GM13976 (cell line): ENCODE data around the gene TBC1D22A.

ENCODE experiments used
- DNase-seq: peaks from one replicate; pipeline ENCODE4 v3.0.0; 2012; ENCODE audit warnings: low spot score
- in situ Hi-C: fragments of 300-500 bp; cut with MboI; formaldehyde crosslinking; loops from one replicate; pipeline ENCODE4 v1.12.0; 2022; ENCODE audit warnings: low sequenced_read_pairs, mixed read lengths, inconsistent platforms; ENCODE audit not compliant: unreplicated experiment
- TF ChIP-seq, protein P1 (sequence below): IDR thresholded peaks from 2 replicates; pipeline ENCODE4 v1.5.1; 2012; ENCODE audit warnings: borderline replicate concordance, mild to moderate bottlenecking; ENCODE audit not compliant: insufficient read depth; ENCODE audit errors: extremely low read depth, missing control alignments, control extremely low read depth

Gene TBC1D22A

DNA sequence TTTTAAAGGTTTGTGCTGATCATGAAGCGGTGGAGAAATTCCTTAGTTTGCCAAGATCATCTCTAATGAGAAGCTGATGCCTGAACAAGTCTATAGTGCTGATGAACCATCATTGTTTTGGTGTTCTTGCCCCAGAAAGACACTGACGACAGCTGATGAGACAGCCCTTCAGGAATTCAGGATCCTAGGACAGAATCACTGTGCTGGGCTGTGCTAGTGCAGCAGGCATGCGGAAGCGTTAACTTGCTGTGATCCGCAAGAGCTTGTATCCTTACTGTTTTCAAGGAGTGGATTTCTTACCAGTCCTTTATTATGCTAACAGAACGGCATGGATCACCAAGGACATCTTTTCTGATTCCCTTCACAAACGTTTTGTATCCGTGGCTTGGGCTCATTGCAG lies 104.1 kb downstream of the TBC1D22A start:
- in situ Hi-C loops: no loop called here
- DNase-seq: no peak
- TF ChIP-seq, protein P1, sequence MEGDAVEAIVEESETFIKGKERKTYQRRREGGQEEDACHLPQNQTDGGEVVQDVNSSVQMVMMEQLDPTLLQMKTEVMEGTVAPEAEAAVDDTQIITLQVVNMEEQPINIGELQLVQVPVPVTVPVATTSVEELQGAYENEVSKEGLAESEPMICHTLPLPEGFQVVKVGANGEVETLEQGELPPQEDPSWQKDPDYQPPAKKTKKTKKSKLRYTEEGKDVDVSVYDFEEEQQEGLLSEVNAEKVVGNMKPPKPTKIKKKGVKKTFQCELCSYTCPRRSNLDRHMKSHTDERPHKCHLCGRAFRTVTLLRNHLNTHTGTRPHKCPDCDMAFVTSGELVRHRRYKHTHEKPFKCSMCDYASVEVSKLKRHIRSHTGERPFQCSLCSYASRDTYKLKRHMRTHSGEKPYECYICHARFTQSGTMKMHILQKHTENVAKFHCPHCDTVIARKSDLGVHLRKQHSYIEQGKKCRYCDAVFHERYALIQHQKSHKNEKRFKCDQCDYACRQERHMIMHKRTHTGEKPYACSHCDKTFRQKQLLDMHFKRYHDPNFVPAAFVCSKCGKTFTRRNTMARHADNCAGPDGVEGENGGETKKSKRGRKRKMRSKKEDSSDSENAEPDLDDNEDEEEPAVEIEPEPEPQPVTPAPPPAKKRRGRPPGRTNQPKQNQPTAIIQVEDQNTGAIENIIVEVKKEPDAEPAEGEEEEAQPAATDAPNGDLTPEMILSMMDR: no peak

DNA sequence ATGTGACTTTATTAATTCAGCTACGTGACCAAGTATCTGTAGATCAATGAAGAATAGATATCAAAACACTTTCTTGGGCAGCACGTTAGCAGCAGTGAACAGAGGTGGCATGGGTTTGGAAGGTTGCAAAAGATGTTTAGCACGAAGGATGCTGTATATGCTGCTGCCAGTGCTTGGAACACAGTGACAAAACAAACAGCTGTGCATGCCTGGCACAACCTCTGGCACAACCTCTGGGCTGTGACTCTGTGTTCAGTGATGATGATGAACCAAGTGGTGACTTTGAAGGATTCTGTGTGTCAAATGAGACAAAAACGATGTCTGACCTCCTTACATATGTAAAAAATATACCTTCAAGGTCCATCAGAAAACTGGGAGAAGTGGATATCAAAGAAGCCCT lies 104.7 kb downstream of the TBC1D22A start:
- TF ChIP-seq, protein P1: no peak
- no peak for DNase-seq
- in situ Hi-C loops: no loop called here

GRCh38 chr22:46869329-46869728 lies 106.9 kb downstream of the TBC1D22A start:
- in situ Hi-C loops: no loop called here
- TF ChIP-seq, protein P1: no peak

DNA sequence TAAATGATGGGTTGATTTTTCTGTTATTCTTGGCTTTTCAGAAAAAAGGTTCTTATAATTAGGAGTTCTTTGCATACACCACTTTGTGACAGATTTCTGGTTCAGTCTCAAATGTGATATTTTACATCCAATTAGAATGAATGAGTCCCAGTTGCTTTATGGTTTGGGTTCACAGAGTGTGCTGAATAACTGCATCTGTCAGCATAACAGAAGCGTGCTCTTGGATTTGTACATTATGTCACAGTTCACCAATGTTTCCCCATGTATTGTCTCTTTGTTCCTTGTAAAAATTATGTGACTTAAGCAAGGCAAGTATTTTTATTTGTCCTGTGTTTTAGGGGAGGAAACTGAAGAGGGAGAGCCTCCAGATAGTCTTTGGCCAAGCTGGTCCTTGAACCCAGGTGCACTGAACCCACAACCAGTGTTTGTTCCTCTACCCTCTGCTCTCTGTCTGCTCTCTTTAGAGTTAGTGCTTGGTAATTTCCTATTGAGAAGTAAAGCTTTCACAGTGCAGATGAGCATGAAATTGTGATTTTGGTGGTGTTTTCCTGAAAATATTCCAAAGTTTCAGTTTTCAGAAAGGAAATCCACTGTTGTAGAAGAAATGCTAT lies 107.5 kb downstream of the TBC1D22A start:
- in situ Hi-C loops: no loop called here
- TF ChIP-seq, protein P1: no peak
- no peak for DNase-seq

More at GRCh38 chr22:46869329-46869728, 106.9 kb downstream of the TBC1D22A start:
- no peak for DNase-seq

DNA sequence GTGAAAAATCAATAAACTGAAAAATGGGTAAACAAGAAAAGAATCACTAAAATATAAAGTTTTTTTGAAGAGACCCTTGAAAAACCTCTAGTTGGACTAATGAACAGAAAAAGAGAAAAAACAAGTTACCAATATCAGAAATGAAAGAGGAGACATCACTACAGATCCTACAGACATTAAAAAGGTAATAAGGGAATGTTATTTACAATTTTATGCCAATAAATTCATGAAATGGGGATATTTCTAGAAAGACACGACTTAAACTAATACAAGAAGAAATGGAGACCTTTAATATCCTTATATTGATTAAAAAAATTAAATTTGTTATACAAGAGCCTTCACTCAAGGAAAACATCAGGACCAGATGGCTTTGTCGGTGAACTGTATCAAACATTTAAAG lies 109.4 kb downstream of the TBC1D22A start:
- DNase-seq: no peak
- in situ Hi-C loops: no loop called here
- TF ChIP-seq, protein P1: no peak

DNA sequence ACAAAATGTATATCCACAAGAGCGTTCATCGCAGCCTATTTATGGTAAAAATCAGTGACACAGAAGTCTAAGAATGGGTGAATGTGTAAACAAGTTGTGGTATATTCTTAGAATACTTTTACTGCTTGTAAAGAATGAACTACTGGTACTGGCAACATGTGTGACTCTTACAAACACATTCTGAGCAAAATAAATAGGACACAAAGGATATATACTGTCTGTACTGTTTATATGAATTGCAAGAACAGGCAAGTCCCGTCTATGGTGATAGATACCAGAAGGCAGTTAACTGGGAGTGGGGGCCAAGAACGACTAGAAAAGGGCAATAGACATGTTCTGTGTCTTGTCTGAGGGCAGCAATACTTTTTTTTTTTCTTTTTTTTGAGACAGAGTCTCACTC lies 112.6 kb downstream of the TBC1D22A start:
- in situ Hi-C loops: no loop called here
- DNase-seq: no peak
- TF ChIP-seq, protein P1: no peak
